ENCODE results near the gene CFI. TPM values are rescaled to one million over a fixed set of nuclear protein-coding genes. Genes with fewer than 3 reads are reported as not detected.

Gene CFI
- total and polyA plus RNA-seq, 12 donors = 5.9 to 219 (median 77.1) TPM

DNA sequence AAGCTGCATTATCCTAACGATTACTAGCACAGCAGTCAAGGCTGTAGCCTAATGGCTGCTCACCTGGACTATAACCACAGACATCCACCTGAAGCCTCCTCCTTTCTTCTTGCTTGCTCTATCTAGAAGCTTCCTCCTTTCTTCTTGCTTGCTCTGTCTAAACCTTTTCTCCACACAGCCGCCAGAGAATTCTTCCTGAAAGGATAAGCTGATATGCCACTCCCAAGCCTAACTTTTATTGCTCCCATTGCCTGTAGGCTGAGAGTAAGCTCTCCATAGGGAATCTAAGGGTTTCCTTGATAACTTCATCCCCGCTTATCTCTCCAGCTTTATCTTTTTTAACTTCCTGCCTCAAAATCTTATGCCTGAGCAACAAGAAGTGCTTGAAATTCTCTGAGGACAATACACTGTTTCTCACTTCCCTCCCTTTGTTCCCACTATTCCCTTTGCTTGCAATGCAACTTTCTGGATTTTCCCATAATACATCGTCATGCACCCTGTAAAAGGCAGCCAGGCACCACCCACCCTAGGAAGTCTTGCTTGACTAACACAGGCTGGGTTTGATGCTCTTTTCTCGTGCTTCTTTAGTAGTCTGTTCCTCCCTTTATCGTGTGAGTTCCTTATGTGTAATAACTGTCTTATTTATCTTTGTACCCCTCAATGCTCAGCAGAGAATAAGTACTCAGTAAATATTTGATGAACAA is 44.7 kb upstream of the CFI start:
- no peak for TF ChIP-seq POLR2A (IDR thresholded peaks at IDR 0.05)
- TF ChIP-seq, protein P1, sequence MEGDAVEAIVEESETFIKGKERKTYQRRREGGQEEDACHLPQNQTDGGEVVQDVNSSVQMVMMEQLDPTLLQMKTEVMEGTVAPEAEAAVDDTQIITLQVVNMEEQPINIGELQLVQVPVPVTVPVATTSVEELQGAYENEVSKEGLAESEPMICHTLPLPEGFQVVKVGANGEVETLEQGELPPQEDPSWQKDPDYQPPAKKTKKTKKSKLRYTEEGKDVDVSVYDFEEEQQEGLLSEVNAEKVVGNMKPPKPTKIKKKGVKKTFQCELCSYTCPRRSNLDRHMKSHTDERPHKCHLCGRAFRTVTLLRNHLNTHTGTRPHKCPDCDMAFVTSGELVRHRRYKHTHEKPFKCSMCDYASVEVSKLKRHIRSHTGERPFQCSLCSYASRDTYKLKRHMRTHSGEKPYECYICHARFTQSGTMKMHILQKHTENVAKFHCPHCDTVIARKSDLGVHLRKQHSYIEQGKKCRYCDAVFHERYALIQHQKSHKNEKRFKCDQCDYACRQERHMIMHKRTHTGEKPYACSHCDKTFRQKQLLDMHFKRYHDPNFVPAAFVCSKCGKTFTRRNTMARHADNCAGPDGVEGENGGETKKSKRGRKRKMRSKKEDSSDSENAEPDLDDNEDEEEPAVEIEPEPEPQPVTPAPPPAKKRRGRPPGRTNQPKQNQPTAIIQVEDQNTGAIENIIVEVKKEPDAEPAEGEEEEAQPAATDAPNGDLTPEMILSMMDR (IDR thresholded peaks at IDR 0.05) = no peak
- H3K36me3 ChIP-seq (replicated peaks in 1 of 2) = no peaks in the 10 kb centered on the region
- intact Hi-C loops (cut with DNase I) = no loop called here
- H3K27me3 ChIP-seq = no peaks in the 10 kb centered on the region
- H3K4me3 ChIP-seq = no peak overlapping the region
- H3K9me3 ChIP-seq (replicated peaks in 1 of 3) = no peaks in the 10 kb centered on the region
- H3K4me1 ChIP-seq (replicated peaks in 1 of 2) = no peaks in the 10 kb centered on the region
- WGBS, 4 donors = 56 to 71% (median 66%) methylated on average over 6 of the region's 6 CpGs
- H3K27ac ChIP-seq = no peak overlapping the region
- no peak for DNase-seq

DNA sequence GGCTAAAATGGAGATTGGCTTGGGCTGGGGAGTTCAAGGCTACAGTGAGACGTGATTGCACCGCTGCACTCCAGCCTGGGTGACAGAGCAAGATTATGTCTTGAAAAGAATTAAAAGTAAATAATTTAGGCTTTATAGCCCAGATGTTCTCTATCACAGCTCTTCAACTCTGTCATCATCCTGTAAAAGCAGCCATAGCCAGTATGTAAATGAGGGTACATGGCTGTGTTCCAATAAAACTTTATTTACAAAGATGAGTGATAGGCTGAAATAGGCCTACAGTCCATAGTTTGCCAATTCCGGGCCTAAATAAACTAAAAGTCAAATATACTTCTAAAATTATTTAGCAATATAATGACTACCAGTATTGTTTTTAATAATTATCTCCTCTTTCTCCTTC is 35.2 kb upstream of the CFI start:
- Histone ChIP-seq H3K27ac (no peak overlapping the region), H3K9me3 (replicated peaks in 1 of 3) (no peaks in the 10 kb centered on the region), H3K27me3 (no peaks in the 10 kb centered on the region), H3K4me3 (no peak overlapping the region), H3K36me3 (replicated peaks in 1 of 2) (no peaks in the 10 kb centered on the region), H3K4me1 (replicated peaks in 1 of 2) (no peaks in the 10 kb centered on the region)
- no peak for DNase-seq
- intact Hi-C loops (cut with DNase I) = no loop called here
- WGBS, 4 donors = 79 to 88% (median 82%) methylated on average over 3 of the region's 3 CpGs
- TF ChIP-seq, protein P1 (IDR thresholded peaks at IDR 0.05) = no peak
- no peak for TF ChIP-seq POLR2A (IDR thresholded peaks at IDR 0.05)

DNA sequence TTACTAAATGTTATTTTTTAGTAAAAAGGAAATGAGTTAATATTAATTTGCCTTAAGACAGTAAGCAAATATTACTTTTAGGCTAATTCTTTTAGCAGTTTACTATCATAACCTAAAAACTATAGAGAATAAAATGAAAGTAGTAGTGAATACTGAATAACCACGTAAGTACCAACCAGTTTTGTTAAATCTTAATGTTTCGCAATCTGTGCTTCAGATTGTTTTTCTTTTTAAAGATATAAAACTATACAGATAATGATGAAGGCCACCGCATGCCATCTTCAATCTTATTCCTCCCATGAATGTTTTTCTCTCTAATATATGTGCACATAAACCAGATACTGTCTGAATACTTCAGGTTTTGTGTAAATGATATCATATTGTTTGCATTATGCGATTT is 32.0 kb upstream of the CFI start:
- Histone ChIP-seq H3K36me3 (replicated peaks in 1 of 2) (no peaks in the 10 kb centered on the region), H3K4me3 (no peak overlapping the region), H3K27me3 (no peaks in the 10 kb centered on the region), H3K27ac (no peak overlapping the region), H3K4me1 (replicated peaks in 1 of 2) (no peaks in the 10 kb centered on the region), H3K9me3 (replicated peaks in 1 of 3) (no peaks in the 10 kb centered on the region)
- 79 to 84% (median 81%) methylated on average over 4 of the region's 4 CpGs for WGBS, 4 donors
- no peak for DNase-seq
- TF ChIP-seq, protein P1 (IDR thresholded peaks at IDR 0.05) = no peak
- intact Hi-C loops (cut with DNase I) = no loop called here

DNA sequence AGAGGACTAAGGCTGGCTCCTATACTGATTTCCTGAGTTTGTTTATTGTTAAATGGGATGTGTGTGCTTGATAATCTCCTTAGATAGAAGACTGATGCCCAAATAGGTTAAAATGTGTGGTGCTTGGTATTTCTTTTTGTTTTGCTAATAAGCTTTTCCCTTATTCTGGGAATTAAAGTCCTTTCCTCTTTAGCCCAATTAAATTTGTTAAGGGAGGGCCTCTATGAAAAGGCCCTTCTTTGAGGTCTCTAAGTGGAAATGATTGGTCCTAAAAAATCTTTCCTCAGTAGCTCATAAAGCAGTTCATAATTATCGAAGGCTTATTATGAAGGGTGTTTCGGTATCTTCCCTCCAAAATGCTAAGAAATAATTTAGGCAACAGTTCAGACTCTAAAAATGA is 25.9 kb upstream of the CFI start, which contains the start of gene RRH:
TSS of gene RRH (plus strand) at position 301 of the 400 bp plus-strand sequence. CDS start at position 357, 56 bp downstream.
- H3K27me3 ChIP-seq = no peaks in the 10 kb centered on the region
- no peak within 1 kb of the TSS for H3K4me3 ChIP-seq
- 89 to 97% (median 94%) methylated on average over 2 of the region's 2 CpGs for WGBS, 4 donors
- H3K36me3 ChIP-seq (replicated peaks in 1 of 2) = peaks cover 0 to 26% of the 10 kb centered on the region in 2 donors
- no peak for DNase-seq
- no peak within 1 kb of the TSS for H3K27ac ChIP-seq
- no peaks in the 10 kb centered on the region for H3K9me3 ChIP-seq (replicated peaks in 1 of 3)
- H3K4me1 ChIP-seq (replicated peaks in 1 of 2) = no peaks in the 10 kb centered on the region
- intact Hi-C loops (cut with DNase I) = loop anchor here in 1 of 2 donors (5.0 kb wide), 1 partner anchor 405 kb away; no protein-coding TSS in a partner anchor
- no peak for TF ChIP-seq POLR2A (IDR thresholded peaks at IDR 0.05)
- TF ChIP-seq, protein P1 (IDR thresholded peaks at IDR 0.05) = no peak
